Measurements from ENCODE around the gene PHLDA2. TPM values are rescaled to one million over a fixed set of nuclear protein-coding genes. Genes with fewer than 3 reads are reported as not detected.

Gene PHLDA2
- total and polyA plus RNA-seq, 9 of the 15 experiments (the other 6 are each of a cell fraction or from before 2014, with no cell fraction given) = 0.43 to 42.4 (median 4.7) TPM

DNA sequence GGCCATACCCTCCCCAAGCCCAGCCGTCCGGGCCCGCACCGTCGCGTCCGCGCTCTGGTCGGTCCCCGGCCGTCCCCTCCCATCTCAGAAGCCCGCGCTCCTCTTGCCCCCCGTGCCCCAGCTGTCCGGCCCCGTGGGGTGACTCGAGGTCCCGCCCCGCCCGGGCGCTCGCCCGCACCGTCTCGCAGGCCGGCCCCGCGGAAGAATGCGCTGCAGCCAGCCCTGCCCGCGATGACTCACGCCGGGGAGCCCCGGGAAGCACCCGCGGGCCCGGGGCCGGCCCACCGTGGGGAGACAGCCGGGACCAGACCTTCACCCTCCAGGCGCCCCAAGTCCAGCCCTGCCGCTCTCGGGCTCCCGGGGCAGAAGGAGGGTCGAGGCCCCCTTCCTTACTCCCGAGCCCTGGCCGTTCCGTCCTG is 320 bp upstream of the PHLDA2 start (continued):
- no peak for TF ChIP-seq ZNF584 (CRISPR knock-in tag; IDR thresholded peaks at IDR 0.05; ENCODE audit: low read depth)
- TF ChIP-seq, protein P1, sequence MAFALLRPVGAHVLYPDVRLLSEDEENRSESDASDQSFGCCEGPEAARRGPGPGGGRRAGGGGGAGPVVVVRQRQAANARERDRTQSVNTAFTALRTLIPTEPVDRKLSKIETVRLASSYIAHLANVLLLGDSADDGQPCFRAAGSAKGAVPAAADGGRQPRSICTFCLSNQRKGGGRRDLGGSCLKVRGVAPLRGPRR (CRISPR knock-in tag; IDR thresholded peaks at IDR 0.05) = no peak
- no peak for TF ChIP-seq NELFE (IDR thresholded peaks at IDR 0.05; ENCODE audit: insufficient read depth, insufficient read length)
- no peak for TF ChIP-seq MIER1 (IDR thresholded peaks at IDR 0.05; ENCODE audit: low read depth)
- TF ChIP-seq, protein P2, sequence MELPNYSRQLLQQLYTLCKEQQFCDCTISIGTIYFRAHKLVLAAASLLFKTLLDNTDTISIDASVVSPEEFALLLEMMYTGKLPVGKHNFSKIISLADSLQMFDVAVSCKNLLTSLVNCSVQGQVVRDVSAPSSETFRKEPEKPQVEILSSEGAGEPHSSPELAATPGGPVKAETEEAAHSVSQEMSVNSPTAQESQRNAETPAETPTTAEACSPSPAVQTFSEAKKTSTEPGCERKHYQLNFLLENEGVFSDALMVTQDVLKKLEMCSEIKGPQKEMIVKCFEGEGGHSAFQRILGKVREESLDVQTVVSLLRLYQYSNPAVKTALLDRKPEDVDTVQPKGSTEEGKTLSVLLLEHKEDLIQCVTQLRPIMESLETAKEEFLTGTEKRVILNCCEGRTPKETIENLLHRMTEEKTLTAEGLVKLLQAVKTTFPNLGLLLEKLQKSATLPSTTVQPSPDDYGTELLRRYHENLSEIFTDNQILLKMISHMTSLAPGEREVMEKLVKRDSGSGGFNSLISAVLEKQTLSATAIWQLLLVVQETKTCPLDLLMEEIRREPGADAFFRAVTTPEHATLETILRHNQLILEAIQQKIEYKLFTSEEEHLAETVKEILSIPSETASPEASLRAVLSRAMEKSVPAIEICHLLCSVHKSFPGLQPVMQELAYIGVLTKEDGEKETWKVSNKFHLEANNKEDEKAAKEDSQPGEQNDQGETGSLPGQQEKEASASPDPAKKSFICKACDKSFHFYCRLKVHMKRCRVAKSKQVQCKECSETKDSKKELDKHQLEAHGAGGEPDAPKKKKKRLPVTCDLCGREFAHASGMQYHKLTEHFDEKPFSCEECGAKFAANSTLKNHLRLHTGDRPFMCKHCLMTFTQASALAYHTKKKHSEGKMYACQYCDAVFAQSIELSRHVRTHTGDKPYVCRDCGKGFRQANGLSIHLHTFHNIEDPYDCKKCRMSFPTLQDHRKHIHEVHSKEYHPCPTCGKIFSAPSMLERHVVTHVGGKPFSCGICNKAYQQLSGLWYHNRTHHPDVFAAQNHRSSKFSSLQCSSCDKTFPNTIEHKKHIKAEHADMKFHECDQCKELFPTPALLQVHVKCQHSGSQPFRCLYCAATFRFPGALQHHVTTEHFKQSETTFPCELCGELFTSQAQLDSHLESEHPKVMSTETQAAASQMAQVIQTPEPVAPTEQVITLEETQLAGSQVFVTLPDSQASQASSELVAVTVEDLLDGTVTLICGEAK (IDR thresholded peaks at IDR 0.05) = no peak
- TF ChIP-seq, protein P2 (CRISPR knock-in tag; IDR thresholded peaks at IDR 0.05) = no peak
- no peak for TF ChIP-seq SMAD3 (CRISPR knock-in tag; conservative IDR thresholded peaks at IDR 0.05)
- TF ChIP-seq EWSR1 (IDR thresholded peaks at IDR 0.05; ENCODE audit: borderline replicate concordance, low read depth, partially characterized antibody) = no peak
- TF ChIP-seq TARDBP (IDR thresholded peaks at IDR 0.05) = no peak
- no peak for TF ChIP-seq MEF2A (IDR thresholded peaks at IDR 0.05; ENCODE audit: control insufficient read depth, low read depth, low read length)
- 0 out of 2 replicates have a peak, but pooled peaks have one; percentile 57 for TF ChIP-seq SAFB (IDR thresholded peaks at IDR 0.05; ENCODE audit: borderline replicate concordance, low read depth, low read length)
- no peak for TF ChIP-seq HNRNPH1 (optimal IDR thresholded peaks at IDR 0.05; ENCODE audit: low read depth, low read length)
- no peak for TF ChIP-seq RHOXF2B (CRISPR knock-in tag; conservative IDR thresholded peaks at IDR 0.05)
- TF ChIP-seq FOXJ2 (tag; IDR thresholded peaks at IDR 0.05) = no peak
- no peak for TF ChIP-seq SRSF3 (IDR thresholded peaks at IDR 0.05; ENCODE audit: insufficient read depth, low read length)
- TF ChIP-seq EP300 (IDR thresholded peaks at IDR 0.05; ENCODE audit: low read length) = no peak
- TF ChIP-seq, protein P3, sequence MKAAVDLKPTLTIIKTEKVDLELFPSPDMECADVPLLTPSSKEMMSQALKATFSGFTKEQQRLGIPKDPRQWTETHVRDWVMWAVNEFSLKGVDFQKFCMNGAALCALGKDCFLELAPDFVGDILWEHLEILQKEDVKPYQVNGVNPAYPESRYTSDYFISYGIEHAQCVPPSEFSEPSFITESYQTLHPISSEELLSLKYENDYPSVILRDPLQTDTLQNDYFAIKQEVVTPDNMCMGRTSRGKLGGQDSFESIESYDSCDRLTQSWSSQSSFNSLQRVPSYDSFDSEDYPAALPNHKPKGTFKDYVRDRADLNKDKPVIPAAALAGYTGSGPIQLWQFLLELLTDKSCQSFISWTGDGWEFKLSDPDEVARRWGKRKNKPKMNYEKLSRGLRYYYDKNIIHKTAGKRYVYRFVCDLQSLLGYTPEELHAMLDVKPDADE (conservative IDR thresholded peaks at IDR 0.05; ENCODE audit: control insufficient read depth, low read depth, low read length) = no peak; the same call in 1 of the 2 replicates
- TF ChIP-seq ZNF699 (CRISPR knock-in tag; IDR thresholded peaks at IDR 0.05; ENCODE audit: insufficient replicate concordance) = no peak

Data from K562 (cell line).